ENCODE measurements around the gene FBXO36. TPM values are rescaled to one million over a fixed set of nuclear protein-coding genes. Genes with fewer than 3 reads are reported as not detected.
A peak's percentile ranks its signal among the peaks of the same experiment; 100 is the strongest.

FBXO36 gene
- total and polyA plus RNA-seq, 2 experiments from 2014 or later = 5.8 to 7.6 TPM

- peaks cover 4% of the 10 kb centered on the region; the same call in 2 of the 3 replicates for H3K36me3 Mint-ChIP-seq (ENCODE audit: low read depth)
- peak; percentile 25 for DNase-seq (ENCODE audit: low spot score)
- peaks cover 2% of the 10 kb centered on the region for H3K27me3 Mint-ChIP-seq (ENCODE audit: insufficient read depth, low read depth, poor library complexity)
- no peaks in the 10 kb centered on the region for H3K36me3 ChIP-seq (ENCODE audit: insufficient read depth)
- peaks cover 22% of the 10 kb centered on the region for H4K20me1 ChIP-seq (replicated peaks; ENCODE audit: insufficient read depth)
- no peaks in the 10 kb centered on the region for H3K9me3 Mint-ChIP-seq
- peaks cover 100% of the 10 kb centered on the region for H3K79me2 ChIP-seq (replicated peaks; ENCODE audit: insufficient read depth)
- peak overlapping the region; percentile 32 for H3K27ac ChIP-seq (ENCODE audit: low read depth)
- H3K4me1 Mint-ChIP-seq = peaks cover 22% of the 10 kb centered on the region; the same call in 2 of the 3 replicates
- peaks cover 12% of the 10 kb centered on the region for H3K4me1 ChIP-seq (ENCODE audit: insufficient read depth)
- H3K4me3 ChIP-seq = no peak overlapping the region
- no peaks in the 10 kb centered on the region for H3K9me2 ChIP-seq (ENCODE audit: insufficient read depth)
- H3K27me3 ChIP-seq (ENCODE audit: insufficient read depth) = no peaks in the 10 kb centered on the region
- no peak overlapping the region for H3K4me2 ChIP-seq
- H3F3A ChIP-seq (replicated peaks; ENCODE audit: low read depth) = no peaks in the 10 kb centered on the region
- ATAC-seq = peak; percentile 33; the same call in 2 of the 3 replicates
- TF ChIP-seq ZNF331 (CRISPR knock-in tag; IDR thresholded peaks at IDR 0.05; ENCODE audit: low read depth) = no peak
- no peak for TF ChIP-seq EZH2 (IDR thresholded peaks at IDR 0.05; ENCODE audit: low read depth, unreplicated experiment)
- no peak for TF ChIP-seq ZNF114 (CRISPR knock-in tag; IDR thresholded peaks at IDR 0.05)
- no peak for TF ChIP-seq EZH2phosphoT487 (IDR thresholded peaks at IDR 0.05; ENCODE audit: unreplicated experiment)
- TF ChIP-seq STAT1 (IDR thresholded peaks at IDR 0.05; ENCODE audit: unreplicated experiment) = no peak
- TF ChIP-seq JUNB (IDR thresholded peaks at IDR 0.05; ENCODE audit: unreplicated experiment) = no peak
- no peak for TF ChIP-seq ZNF462 (CRISPR knock-in tag; IDR thresholded peaks at IDR 0.05)
- no peak for TF ChIP-seq CTCF (conservative IDR thresholded peaks at IDR 0.05; ENCODE audit: low read depth in 2 of 2)
- no peak for TF ChIP-seq CREB1 (CRISPR knock-in tag; IDR thresholded peaks at IDR 0.05; ENCODE audit: low read depth)
- TF ChIP-seq POLR2AphosphoS5 (IDR thresholded peaks at IDR 0.05; ENCODE audit: low read depth) = no peak
- TF ChIP-seq ETS1 (IDR thresholded peaks at IDR 0.05) = no peak
- TF ChIP-seq REST (IDR thresholded peaks at IDR 0.05; ENCODE audit: unreplicated experiment) = no peak
- TF ChIP-seq NANOG (IDR thresholded peaks at IDR 0.05; ENCODE audit: borderline replicate concordance) = no peak
- no peak overlapping the region for H3K4me3 Mint-ChIP-seq
- H3K27ac Mint-ChIP-seq = no peak overlapping the region
- H2AFZ ChIP-seq = no peak overlapping the region
These were observed 20.5 kb upstream of the FBXO36 start for GRCh38 chr2:229901819-229902218.
